HUES48 (cell line): ENCODE results near the gene TMEM245.

Source experiments
- H3K27ac ChIP-seq: one replicate; pipeline ENCODE4 v1.7.0; 2013; ENCODE audit warnings: low read depth, low read length, inconsistent platforms
- H3K27me3 ChIP-seq: 2 replicates; pipeline ENCODE4 v1.6.1; 2013; ENCODE audit warnings: mild to moderate bottlenecking, low read length; ENCODE audit not compliant: control insufficient read depth, insufficient read depth
- H3K36me3 ChIP-seq: 2 replicates; pipeline ENCODE4 v1.6.1; 2013; ENCODE audit warnings: low read length; ENCODE audit not compliant: control insufficient read depth, insufficient read depth
- H3K4me1 ChIP-seq: 2 replicates; pipeline ENCODE4 v1.6.1; 2013; ENCODE audit warnings: mild to moderate bottlenecking, low read length; ENCODE audit not compliant: control insufficient read depth, insufficient read depth
- H3K4me3 ChIP-seq: 2 replicates; pipeline ENCODE4 v1.5.1; 2013; ENCODE audit warnings: mild to moderate bottlenecking, low read depth, low read length
- H3K9ac ChIP-seq: 2 replicates; pipeline ENCODE4 v1.6.1; 2013; ENCODE audit warnings: mild to moderate bottlenecking, low read depth, low read length, moderate library complexity
- H3K9me3 ChIP-seq: 2 replicates; pipeline ENCODE4 v1.6.1; 2013; ENCODE audit warnings: low read length; ENCODE audit not compliant: control insufficient read depth, insufficient read depth

Gene TMEM245

DNA sequence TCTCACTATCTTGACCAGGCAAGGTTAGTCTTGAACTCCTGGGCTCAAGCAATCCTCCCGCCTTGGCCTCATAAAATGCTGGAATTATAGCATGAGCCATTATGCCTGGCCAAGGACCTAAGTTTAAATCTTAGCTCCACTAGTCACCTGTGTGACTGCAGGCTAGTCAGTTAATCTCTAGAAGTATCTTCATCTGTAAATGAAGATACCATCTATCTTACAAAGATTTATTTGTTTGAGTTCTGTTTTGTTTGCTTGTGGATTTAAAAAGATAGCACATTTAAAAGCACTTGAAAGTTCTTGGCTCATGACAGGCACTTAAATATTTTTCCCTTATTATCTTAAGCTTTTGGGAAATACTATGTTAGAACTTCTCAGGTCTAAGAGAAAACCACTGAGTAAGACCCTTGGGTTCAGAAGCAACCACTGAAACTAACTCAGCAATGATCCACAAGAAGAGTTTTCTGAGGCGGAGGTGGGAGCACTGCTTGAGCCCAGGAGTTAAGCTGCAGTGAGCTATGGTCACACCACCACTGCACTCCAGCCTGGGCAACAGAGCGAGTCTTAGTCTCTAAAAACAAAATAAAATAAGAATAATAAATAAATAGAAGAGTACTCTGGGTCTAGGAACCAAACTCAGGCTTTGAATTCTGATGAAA lies 19.1 kb downstream of the TMEM245 start:
- peaks cover 33% of the 10 kb centered on the region for H3K36me3 ChIP-seq
- no peaks in the 10 kb centered on the region for H3K27me3 ChIP-seq
- H3K4me1 ChIP-seq = peaks cover 21% of the 10 kb centered on the region
- H3K9ac ChIP-seq = no peak overlapping the region
- H3K27ac ChIP-seq = no peak overlapping the region
- H3K4me3 ChIP-seq = no peak overlapping the region
- no peaks in the 10 kb centered on the region for H3K9me3 ChIP-seq

DNA sequence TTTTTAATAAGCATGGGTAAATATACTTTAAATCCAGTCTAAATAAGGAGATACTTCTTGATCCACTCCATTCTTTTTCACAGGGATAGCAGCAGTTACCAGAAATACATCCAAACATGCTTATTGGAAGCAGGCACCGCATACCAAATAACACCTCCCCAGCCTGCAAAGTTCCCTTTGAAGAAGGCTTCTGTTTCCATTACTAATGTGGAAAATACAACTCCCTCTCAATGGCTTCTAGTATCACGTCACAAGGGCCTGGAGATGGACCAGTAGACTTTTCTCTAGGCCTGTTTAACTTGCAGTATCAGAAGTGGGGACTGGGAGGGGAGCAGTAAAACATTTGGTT lies 20.8 kb downstream of the TMEM245 start:
- H3K9ac ChIP-seq = no peak overlapping the region
- H3K9me3 ChIP-seq = no peaks in the 10 kb centered on the region
- peaks cover 35% of the 10 kb centered on the region for H3K36me3 ChIP-seq
- H3K4me3 ChIP-seq = no peak overlapping the region
- H3K27me3 ChIP-seq = no peaks in the 10 kb centered on the region
- H3K27ac ChIP-seq = peak overlapping the region; percentile 5
- H3K4me1 ChIP-seq = peaks cover 21% of the 10 kb centered on the region

DNA sequence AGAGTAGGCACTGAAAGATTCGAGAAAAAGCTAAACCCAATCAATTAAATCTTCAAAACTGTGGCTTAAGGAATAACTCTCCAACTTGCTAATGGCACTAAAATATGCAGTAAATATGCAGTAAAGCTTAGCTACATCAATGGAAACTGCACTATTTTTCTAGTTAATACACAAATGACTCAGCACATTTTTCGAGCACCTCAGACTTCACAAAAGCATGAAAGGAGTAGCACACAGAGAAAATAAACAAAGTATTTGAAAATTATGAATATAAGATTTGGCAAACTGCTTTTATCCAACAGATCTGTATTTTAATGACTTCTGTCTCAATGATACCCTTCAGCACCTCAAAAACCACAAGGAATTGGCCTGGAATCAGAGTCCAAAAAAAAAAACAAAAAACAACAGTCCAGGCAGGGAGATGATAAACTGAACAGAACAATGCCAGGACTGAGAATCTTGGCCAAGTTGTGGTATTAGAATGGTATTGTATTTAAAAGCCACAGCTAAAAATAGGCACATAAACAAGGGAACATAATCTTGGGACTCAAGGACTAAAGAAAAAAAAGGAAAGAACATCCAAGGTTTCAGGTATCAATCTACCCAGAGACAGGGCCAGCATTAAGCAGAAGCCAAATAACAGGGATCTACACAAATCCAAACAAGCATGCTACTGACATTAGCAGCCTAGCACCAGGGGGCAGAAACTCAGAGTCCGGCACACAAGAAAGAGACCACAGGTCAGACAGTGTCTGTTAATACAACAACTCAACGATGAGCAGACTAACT lies 21.4 kb downstream of the TMEM245 start:
- H3K27ac ChIP-seq = peak overlapping the region; percentile 5
- peak overlapping the region; percentile 31; the same call in 1 of the 2 replicates for H3K9ac ChIP-seq
- no peak overlapping the region for H3K4me3 ChIP-seq
- H3K4me1 ChIP-seq = peaks cover 25% of the 10 kb centered on the region
- peaks cover 38% of the 10 kb centered on the region for H3K36me3 ChIP-seq
- H3K27me3 ChIP-seq = no peaks in the 10 kb centered on the region
- no peaks in the 10 kb centered on the region for H3K9me3 ChIP-seq

DNA sequence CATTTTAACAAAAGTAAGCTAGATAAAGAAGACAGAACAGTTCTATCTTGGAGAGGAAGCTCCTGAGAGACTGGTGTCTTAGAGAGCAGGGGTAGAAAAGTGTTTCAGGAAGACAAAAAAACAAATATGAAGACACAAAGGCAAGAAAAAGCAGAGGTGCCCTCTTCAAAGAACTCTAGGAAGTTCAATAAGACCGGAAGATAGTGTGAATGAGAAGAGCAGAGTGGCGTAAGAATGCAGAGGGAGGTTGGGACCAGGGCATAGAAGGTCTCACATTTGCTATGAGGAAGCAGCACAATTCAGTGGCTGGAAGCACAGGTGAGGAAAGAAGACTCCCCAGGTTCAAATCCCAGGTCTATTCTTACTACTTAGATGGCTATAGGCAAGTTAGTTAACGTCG lies 22.6 kb downstream of the TMEM245 start:
- no peak overlapping the region for H3K4me3 ChIP-seq
- H3K4me1 ChIP-seq = peaks cover 28% of the 10 kb centered on the region
- H3K36me3 ChIP-seq = peaks cover 43% of the 10 kb centered on the region
- no peak overlapping the region for H3K27ac ChIP-seq
- H3K27me3 ChIP-seq = no peaks in the 10 kb centered on the region
- no peak overlapping the region for H3K9ac ChIP-seq
- no peaks in the 10 kb centered on the region for H3K9me3 ChIP-seq

DNA sequence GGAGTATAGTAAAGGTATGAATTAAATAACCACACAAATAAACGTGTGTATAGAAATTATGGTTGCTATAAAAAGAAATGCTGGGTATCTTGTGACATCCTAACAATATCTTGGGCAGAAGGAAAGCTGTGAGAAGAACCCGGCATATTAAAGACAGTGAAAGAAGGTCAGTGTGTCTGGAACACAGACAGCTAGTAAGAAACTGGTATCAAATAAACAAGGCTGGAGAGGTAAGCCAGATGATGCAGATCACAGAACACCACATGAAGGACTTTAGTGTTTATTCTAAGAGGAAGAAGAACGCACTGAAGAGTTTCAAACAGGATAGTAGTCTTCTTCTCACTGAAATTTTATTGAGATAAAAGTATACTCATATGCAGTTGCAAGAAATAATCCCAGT lies 24.4 kb downstream of the TMEM245 start:
- H3K36me3 ChIP-seq = peaks cover 57% of the 10 kb centered on the region
- H3K9ac ChIP-seq = no peak overlapping the region
- no peaks in the 10 kb centered on the region for H3K9me3 ChIP-seq
- no peaks in the 10 kb centered on the region for H3K27me3 ChIP-seq
- H3K27ac ChIP-seq = no peak overlapping the region
- H3K4me1 ChIP-seq = peaks cover 28% of the 10 kb centered on the region
- H3K4me3 ChIP-seq = no peak overlapping the region

DNA sequence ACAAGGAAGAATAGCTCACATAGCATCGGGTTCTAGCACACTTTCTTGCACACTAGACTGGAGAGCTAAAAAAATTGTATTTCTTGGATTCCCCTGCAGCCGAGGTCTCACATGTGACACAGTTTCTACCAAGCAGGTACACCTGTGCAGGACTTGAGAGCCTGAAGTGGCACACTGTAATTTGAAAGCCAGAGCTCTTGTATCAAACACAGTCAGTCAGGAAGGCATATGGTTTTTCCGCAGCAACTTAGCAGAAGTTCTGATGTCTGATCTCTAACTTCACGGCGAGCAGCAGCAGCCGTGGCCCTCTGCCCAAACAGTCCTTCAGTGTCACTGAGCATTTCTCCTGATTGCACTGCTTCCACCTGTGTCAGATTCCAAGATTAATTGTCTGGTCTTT lies 25.5 kb downstream of the TMEM245 start:
- Histone ChIP-seq H3K27ac (no peak overlapping the region), H3K9me3 (no peaks in the 10 kb centered on the region), H3K4me1 (peaks cover 24% of the 10 kb centered on the region), H3K27me3 (no peaks in the 10 kb centered on the region), H3K4me3 (no peak overlapping the region), H3K9ac (no peak overlapping the region), H3K36me3 (peaks cover 58% of the 10 kb centered on the region)

DNA sequence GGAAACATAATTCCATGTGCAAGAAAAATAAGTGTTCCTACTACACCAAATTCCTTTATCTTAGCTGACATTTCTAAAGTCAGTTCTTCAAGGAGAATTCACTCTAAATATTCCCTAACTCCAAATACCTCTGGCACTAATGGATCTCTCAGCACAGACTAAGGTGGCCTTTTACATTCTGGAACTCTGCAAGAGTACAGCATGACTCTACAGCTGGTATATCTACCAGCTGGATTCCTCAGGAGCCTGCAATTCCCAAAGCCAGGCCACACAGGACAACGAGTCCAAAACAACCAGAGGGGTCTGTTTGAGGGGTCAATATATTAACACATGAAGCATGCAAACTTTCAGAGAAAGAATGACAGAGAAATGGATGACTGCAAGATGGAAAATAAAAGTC lies 27.2 kb downstream of the TMEM245 start:
- Histone ChIP-seq H3K9me3 (no peaks in the 10 kb centered on the region), H3K4me1 (peaks cover 11% of the 10 kb centered on the region; the same call in 1 of the 2 replicates), H3K9ac (no peak overlapping the region), H3K27ac (no peak overlapping the region), H3K27me3 (no peaks in the 10 kb centered on the region), H3K36me3 (peaks cover 70% of the 10 kb centered on the region), H3K4me3 (no peak overlapping the region)

DNA sequence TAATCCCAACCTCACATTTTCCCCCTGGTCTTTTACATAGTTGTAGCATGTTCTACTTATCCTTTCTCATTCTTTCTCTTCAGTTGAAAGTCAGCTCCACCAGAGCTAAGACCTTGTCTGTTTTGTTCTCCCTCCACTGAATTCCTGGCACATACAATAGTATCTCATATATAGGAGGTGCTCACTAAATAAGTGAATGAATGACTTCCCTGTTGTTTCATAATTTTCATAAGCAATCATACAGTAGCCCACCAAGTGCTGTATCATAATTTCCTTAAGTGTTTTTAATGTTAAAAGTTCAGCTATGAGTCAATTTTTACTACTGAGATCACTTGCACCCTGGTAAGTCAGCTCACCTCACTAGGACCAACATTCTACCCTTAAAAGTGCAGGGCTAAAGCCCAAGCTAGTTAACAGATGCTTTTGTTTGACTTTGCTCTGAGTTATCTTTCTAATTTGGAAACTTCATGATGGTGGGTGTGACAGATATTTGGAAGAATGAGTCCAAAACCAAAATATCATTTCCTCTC lies 27.6 kb downstream of the TMEM245 start:
- H3K4me3 ChIP-seq = no peak overlapping the region
- H3K9ac ChIP-seq = no peak overlapping the region
- no peaks in the 10 kb centered on the region for H3K27me3 ChIP-seq
- H3K27ac ChIP-seq = no peak overlapping the region
- peaks cover 8% of the 10 kb centered on the region; the same call in 1 of the 2 replicates for H3K4me1 ChIP-seq
- no peaks in the 10 kb centered on the region for H3K9me3 ChIP-seq
- peaks cover 75% of the 10 kb centered on the region for H3K36me3 ChIP-seq

DNA sequence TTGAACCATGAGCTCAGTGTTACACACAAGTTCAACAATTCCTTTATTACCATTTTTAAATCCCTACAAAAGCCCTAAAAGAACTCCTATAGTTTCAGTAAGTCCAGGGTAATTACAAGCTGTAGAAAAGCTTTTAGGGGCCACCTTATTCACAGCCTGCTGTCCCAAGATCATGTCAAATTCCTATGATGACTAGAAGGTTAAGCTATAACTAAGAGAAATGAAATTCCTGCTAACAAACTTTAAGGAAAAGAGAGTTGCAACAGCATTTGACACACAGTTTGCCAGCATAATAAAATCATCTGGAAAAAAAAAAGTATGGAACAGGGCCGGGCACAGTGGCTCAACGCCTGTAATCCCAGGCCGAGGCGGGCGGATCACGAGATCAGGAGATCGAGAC lies 31.5 kb downstream of the TMEM245 start:
- no peaks in the 10 kb centered on the region for H3K9me3 ChIP-seq
- no peaks in the 10 kb centered on the region for H3K27me3 ChIP-seq
- peaks cover 2% of the 10 kb centered on the region; the same call in 1 of the 2 replicates for H3K4me1 ChIP-seq
- no peak overlapping the region for H3K9ac ChIP-seq
- H3K4me3 ChIP-seq = no peak overlapping the region
- no peak overlapping the region for H3K27ac ChIP-seq
- H3K36me3 ChIP-seq = peaks cover 80% of the 10 kb centered on the region

DNA sequence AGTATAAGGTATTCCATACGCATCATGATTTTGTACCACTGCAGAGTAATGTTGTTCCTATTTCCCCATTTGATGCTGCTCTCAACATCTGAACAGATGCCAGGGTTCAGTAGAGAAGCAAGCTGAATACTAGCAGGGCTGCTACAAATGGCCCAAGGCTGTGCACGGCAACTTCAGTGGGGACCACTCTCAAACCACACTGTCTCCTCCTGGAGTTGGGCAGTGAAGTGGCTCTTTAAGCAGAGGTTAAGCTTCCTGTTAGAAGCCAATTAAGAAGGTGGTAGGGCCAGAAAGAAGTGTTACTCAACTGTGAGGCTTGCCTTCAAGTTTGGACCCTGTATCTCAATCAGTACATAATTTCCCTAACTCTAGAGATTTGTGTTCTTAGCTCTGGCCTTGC lies 32.0 kb downstream of the TMEM245 start:
- Histone ChIP-seq H3K9me3 (no peaks in the 10 kb centered on the region), H3K9ac (no peak overlapping the region), H3K27ac (no peak overlapping the region), H3K4me1 (no peaks in the 10 kb centered on the region), H3K4me3 (no peak overlapping the region), H3K27me3 (no peaks in the 10 kb centered on the region), H3K36me3 (peaks cover 75% of the 10 kb centered on the region)

DNA sequence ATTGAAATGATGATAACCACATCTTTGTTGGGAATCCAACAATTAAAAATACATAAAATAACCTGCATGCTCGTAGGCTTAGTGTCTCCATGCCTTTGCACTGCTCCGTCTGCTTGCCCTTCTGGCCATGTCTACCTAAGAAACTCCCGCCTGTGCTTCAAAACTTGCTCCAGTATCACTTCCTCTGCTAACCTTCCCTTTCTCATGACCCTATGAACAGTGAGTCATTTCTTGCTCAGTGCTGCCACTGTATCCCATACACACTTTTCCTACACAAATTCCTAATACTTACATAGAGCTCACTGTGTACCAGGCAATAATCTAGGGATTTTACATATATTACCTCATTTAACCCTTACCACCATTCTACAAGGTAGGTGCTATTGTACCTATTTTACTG lies 33.5 kb downstream of the TMEM245 start:
- Histone ChIP-seq H3K27me3 (no peaks in the 10 kb centered on the region), H3K9ac (no peak overlapping the region), H3K27ac (no peak overlapping the region), H3K9me3 (no peaks in the 10 kb centered on the region), H3K36me3 (peaks cover 71% of the 10 kb centered on the region), H3K4me3 (no peak overlapping the region), H3K4me1 (no peaks in the 10 kb centered on the region)
